ENCODE data around the gene TDRD7.

Gene TDRD7

DNA sequence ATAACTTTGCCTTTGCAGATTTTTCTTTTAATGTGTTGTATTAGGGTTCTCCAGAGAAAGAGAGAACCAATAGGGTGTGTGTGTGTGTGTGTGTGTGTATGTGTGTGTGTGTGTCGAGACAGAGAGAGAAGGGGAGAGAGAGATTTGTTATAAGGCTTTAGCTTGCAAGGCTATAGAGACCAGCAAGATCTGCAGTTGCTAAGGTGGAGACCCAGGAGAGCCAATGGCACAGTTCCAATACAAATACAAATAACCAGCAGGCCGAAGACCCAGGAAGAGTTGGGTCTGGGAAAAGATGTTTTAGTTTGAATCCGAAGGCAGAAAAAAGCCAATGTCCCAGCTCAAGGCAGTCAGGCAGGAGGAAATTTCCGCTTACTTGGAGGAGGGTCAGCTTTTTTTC, 112.5 kb downstream of the TDRD7 start:
- no peak for DNase-seq (ENCODE audit: low read depth in 1 of 2, low spot score in 1 of 2)

GRCh38 chr9:97525451-97525850, 113.6 kb downstream of the TDRD7 start:
- no peak for DNase-seq (ENCODE audit: low read depth in 1 of 2, low spot score in 1 of 2)

DNA sequence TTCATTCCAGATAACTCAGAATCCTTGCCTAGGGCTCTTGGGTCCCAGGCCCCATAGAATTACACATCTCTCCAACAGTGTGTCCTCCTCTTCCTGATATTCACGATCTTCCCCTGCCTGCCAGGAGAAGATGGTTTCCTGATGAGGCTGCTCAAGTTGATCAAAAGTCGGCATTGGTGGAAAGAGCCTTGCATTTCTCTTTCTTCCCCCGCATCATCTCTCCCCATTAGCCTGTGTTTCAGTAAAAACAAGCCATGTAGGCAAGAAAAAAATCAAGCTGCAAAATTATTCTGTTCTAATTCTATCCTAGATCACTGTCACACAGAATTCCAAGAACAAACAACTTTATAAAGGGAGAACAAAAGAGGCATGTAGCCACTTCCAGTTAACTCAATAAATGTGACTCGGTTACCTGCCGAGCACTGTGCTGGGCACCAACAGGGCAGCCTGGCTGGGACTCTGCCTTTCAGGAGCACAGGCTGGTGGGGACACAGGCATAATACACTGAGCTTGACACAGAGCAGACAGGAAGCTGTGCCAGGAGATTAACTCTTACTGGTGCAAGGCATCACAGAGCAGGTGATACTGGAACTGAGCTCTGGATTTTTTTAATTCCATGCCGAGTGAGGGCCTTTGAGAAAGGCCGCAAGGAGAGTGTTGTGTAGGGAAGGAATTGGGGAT, 115.1 kb downstream of the TDRD7 start:
- no peak for DNase-seq (ENCODE audit: low read depth in 1 of 2, low spot score in 1 of 2)

DNA sequence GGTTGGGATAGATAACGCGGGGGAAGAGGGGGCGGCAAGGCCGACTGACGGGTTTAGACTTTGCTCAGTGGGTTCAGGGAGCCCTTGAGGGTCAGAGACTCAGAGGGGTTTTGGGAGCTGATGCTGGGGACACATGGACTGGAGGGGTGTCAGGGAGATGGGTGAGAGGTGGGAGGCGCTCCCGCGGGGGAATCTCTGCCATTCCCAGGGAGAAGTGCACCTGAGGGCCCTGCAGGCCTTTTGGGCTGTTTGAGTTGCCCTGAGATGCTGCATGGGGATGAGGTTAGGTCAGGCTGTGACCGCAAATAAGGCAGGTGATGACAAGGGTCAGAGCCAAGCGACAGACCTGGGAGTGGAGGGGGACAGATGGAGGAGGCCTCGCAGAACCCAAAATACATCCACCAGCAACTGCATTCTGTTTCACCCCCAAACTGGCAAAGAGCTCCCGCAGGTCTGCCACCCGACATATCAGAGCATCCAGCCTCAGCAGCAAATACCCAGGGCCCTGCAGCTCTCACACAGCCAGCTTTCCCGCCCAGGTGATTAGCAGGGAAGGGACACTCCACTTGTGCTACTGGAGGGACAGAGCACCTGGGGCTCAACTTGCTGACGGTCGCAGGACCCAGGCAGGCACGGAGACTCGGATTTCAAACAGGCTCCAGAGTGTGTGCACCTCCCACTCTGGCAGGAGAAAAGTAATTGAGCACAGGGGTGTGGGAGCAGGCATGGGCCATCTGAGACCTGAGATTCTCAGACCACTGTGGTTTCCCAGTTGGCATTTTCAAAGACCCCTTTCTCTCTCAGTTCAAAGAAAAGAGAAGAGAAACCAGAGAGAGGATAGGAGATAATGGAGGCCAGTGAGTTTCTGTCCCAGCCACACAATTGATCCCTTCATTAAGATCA, 116.0 kb downstream of the TDRD7 start:
- DNase-seq (ENCODE audit: low read depth in 1 of 2, low spot score in 1 of 2), result no peak

- no peak for DNase-seq (ENCODE audit: low read depth in 1 of 2, low spot score in 1 of 2)
These were observed 116.8 kb downstream of the TDRD7 start for GRCh38 chr9:97528529-97529230.

DNA sequence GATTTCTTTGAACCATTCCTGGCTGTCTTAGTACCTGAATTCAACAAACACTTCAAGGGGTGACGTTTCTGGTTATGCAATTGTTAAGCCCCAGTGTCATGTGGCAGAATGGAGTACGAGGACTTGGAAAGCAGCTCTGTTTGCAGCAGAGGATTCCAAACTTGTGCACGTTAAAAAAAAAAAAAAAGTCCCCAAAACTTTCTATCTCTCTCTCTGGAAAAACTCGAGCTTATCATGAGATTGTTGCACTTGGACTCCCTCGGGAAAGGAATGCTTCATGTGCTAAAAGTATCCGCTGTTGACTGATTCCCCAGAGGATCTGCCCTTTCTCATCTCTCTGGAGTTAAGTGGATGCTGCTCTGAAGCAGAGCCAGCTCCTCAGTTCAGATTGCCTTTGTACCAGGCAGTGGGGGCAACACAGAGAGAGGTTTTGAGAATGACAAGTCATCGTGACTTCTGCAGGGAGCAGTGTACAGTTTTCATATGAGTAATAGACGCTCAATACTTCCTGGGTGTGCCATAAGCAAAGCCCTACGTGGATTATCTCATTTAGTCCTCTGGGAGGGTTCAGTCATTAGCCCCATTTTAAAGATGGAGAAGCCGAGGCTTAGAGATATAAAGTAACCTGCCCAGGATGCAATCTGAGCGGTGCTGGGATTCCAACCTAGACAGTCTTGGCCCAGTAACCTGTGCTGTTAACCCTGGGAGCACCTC, 117.6 kb downstream of the TDRD7 start:
- DNase-seq (ENCODE audit: low read depth in 1 of 2, low spot score in 1 of 2), result no peak

DNA sequence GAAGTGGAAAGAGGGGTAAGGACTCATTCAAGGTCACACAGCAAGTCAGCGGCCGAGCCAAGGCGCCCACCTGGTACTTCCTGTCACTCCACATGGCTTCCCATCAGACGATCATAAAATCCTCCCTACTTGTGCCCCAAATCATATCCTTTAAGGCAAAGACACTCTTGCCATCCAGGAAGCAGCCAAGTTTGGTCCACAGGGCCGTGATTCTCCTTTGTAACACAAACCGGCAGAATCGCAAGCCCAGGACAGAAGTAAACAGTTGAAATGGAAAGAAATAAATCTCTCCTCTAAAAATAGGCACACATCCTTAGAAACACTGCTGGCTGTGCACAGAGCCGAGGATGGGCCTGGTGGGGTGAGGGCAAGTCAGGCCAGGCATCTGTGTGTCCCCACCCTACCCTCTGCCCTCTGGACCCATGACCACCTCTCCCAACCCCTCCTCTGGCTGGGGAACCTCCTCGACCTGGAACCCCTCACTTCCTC, 120.0 kb downstream of the TDRD7 start:
- no peak for DNase-seq (ENCODE audit: low read depth in 1 of 2, low spot score in 1 of 2)

GRCh38 chr9:97534185-97534584, 122.3 kb downstream of the TDRD7 start:
- DNase-seq (ENCODE audit: low read depth in 1 of 2, low spot score in 1 of 2), result no peak

DNA sequence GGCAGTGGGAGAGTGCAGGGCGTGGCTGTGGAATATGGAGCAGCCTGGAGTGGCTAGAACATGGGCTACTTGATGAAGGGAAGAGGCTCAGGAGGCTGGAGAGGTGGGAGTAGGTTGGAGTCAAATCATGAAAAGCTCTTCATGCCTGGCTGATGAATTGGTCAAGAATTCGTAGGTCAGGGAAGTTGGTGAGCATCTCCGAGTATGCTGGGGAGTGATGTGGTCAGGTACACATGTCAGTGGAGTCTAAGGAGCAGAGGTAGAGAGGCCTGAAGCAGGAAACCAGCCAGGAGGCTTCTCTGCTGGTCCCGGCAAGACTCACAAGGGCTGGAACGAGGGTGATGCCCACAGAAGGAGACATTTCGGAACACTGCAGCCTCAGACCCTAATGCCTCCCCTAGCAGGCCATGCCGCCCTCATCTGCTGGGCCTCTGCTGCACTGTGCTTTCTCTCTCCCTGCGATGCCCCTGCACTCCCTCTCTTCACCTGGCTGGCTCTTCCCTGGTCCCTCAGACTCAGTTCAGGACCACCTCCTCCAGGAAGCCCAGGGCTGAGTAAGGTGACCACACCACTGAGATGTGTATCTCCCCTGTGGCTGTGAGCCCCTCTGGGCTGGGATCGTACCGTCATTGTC, 123.2 kb downstream of the TDRD7 start:
- no peak for DNase-seq (ENCODE audit: low read depth in 1 of 2, low spot score in 1 of 2)

GRCh38 chr9:97535771-97536170, 123.9 kb downstream of the TDRD7 start:
- DNase-seq (ENCODE audit: low read depth in 1 of 2, low spot score in 1 of 2), result no peak

- no peak for DNase-seq (ENCODE audit: low read depth in 1 of 2, low spot score in 1 of 2)
These were observed 124.6 kb downstream of the TDRD7 start for GRCh38 chr9:97536480-97536879.

- DNase-seq (ENCODE audit: low read depth in 1 of 2, low spot score in 1 of 2), result no peak
These were observed 131.7 kb downstream of the TDRD7 start for GRCh38 chr9:97543561-97543960.

- DNase-seq (ENCODE audit: low read depth in 1 of 2, low spot score in 1 of 2), result no peak
These were observed 133.6 kb downstream of the TDRD7 start for GRCh38 chr9:97545486-97545885.

All from stimulated activated CD4-positive, alpha-beta T cell treated with anti-CD3 and anti-CD28 coated beads, Interleukin-15, amount 100 ng/mL, for 1 hour (primary cell).